Keratinocyte (primary cell): Measurements from ENCODE around the gene TC2N.
"Not testable (repeated sequence)": the region's sequence is repeated elsewhere in the genome, so short reads cannot be mapped to it uniquely, and the experiment has no call there.

Source experiments
- CTCF ChIP-seq, 3 experiments: IDR thresholded peaks in 1 of 3; conservative IDR thresholded peaks in 1 of 3; optimal IDR thresholded peaks in 1 of 3; 2 replicates in 2 of 3; 3 replicates in 1 of 3; pipeline versions ENCODE3 to v1.5.1; 2011; ENCODE audit warnings: low read length in 3 of 3, mild to moderate bottlenecking in 3 of 3, moderate library complexity in 2 of 3, control low read depth in 1 of 3, inconsistent platforms in 1 of 3; ENCODE audit not compliant: insufficient read depth in 2 of 3; ENCODE audit errors: extremely low read depth in 1 of 3
- EZH2 ChIP-seq: IDR thresholded peaks from one replicate; pipeline ENCODE4 v1.6.1; 2012; ENCODE audit warnings: inconsistent platforms, mild to moderate bottlenecking, low read length, moderate library complexity

GRCh38 chr14:91806094-91806493 lies 61.2 kb downstream of the TC2N start:
- not testable (repeated sequence) for TF ChIP-seq CTCF (optimal IDR thresholded peaks at IDR 0.05 in 1 of 3, IDR thresholded peaks at IDR 0.05 in 1 of 3, conservative IDR thresholded peaks at IDR 0.05 in 1 of 3; ENCODE audit: extremely low read depth in 1 of 3, insufficient read depth in 2 of 3, low read length in 3 of 3); EZH2
